GM13977 (cell line): ENCODE data around the gene ZNF655.

Experiments
- DNase-seq: peaks from one replicate; pipeline ENCODE4 v3.0.0; 2012; ENCODE audit warnings: low spot score
- in situ Hi-C: fragments of 300-500 bp; cut with MboI; formaldehyde crosslinking; loops from one replicate; pipeline ENCODE4 v1.12.0; 2022; ENCODE audit warnings: low sequenced_read_pairs, low pct_unique_long_range_greater_than_20kb, mixed read lengths, inconsistent platforms; ENCODE audit not compliant: unreplicated experiment
- TF ChIP-seq, protein P1 (sequence below): IDR thresholded peaks from 2 replicates; pipeline ENCODE4 v1.5.1; 2012; ENCODE audit warnings: mild to moderate bottlenecking, control low read depth; ENCODE audit not compliant: insufficient read depth; ENCODE audit errors: extremely low read depth, missing control alignments

Gene ZNF655

DNA sequence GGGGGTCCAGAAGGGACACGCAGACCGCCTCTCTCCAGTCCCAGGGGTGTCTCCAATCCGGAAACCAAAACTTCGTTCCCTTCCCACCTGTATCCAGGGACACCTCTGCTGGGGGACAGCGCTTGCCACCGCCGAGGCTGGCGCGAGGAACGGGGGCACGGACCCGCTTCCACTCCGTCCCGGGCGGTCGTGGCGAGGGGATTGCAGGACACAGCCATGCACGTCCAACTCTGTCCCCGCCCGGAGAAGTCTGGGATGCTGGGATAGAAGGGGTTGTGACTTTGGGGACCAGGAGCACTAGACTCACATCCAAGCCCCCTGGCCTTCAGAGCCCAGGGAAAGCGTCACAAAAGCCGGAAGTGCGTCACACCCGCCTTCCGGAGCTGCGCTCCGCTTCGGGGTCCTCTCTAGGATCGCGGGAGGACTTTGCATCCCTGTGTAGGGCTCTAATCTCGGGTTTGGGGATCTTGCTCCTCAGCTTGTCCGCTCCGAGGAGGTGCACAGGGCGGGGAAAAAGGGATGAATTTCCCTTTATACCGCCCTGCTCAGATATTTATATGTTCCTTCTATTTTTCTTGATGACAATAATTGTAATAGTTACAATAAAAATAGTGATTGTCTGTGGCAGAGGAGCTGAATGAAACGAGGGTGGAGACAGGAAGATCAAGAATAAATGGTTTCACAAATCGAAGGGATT is 6.5 kb upstream of the ZNF655 start, which contains the start of gene FAM200A:
FAM200A (minus strand) TSS at position 348 of the 697 bp plus-strand sequence. CDS start 3,707 bp downstream, outside the sequence.
- DNase-seq = peak; percentile 93
- TF ChIP-seq, protein P1, sequence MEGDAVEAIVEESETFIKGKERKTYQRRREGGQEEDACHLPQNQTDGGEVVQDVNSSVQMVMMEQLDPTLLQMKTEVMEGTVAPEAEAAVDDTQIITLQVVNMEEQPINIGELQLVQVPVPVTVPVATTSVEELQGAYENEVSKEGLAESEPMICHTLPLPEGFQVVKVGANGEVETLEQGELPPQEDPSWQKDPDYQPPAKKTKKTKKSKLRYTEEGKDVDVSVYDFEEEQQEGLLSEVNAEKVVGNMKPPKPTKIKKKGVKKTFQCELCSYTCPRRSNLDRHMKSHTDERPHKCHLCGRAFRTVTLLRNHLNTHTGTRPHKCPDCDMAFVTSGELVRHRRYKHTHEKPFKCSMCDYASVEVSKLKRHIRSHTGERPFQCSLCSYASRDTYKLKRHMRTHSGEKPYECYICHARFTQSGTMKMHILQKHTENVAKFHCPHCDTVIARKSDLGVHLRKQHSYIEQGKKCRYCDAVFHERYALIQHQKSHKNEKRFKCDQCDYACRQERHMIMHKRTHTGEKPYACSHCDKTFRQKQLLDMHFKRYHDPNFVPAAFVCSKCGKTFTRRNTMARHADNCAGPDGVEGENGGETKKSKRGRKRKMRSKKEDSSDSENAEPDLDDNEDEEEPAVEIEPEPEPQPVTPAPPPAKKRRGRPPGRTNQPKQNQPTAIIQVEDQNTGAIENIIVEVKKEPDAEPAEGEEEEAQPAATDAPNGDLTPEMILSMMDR = no peak
- in situ Hi-C loops = no loop called here

DNA sequence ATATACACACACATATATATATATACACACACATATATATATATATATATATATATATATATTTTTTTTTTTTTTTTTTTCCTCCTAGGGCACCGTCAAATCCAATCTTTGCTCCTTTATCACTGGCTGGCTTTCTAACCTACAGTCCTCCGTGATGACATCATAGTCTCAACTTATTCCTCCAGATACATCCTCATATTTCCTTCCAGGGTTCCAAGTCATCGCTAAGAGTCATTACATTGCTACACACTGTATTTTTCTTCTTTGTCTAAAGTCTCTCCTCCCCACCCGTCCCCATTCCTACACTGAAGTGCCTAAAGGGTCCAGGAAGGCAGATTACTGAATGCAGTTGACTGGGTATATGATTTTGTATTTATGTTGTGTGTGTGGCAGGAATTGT is 5.4 kb upstream of the ZNF655 start:
- TF ChIP-seq, protein P1 = no peak
- in situ Hi-C loops = no loop called here
- no peak for DNase-seq

DNA sequence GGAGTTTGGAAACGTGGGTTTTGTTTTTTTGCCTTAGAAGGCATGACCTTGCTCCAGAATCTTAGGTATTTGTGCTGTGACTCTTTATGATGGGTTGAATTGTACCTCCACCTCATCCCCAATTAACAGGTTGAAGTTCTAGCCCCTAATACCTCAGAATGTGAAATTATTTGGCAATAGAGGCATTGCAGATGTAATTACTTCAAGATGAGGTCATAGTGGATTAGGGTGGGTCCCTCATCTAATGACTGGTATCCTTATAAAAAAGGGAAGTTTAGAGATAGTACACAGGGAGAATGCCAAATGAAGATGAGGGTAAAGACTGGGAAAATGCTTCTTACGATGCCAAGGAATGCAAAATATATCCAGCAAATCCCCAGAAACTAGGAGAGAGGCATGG is 3.5 kb upstream of the ZNF655 start:
- DNase-seq = no peak
- in situ Hi-C loops = no loop called here

DNA sequence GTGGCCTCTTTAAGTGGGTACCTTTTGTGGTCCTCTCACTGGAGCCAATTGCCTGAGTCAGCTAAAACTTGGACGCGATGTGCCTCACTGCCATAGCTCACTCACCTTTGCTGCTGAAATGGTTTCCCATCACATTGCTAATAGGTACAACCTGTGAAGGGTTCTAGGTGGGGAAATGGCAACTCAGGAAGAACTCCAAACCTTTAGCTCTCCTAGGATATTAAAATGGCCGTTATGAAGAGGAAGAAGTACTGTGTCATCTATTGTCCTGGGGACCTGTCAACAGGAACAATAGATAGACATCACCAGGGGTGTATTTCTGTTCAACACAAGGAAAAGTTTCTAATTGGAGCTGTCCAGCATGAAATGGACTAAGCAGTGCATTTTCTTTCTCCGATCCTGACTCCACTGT is 1.2 kb upstream of the ZNF655 start:
- TF ChIP-seq, protein P1 = no peak
- in situ Hi-C loops = no loop called here
- DNase-seq = no peak

More for the DNA sequence above, 3.5 kb upstream of the ZNF655 start:
- TF ChIP-seq, protein P1 = no peak

DNA sequence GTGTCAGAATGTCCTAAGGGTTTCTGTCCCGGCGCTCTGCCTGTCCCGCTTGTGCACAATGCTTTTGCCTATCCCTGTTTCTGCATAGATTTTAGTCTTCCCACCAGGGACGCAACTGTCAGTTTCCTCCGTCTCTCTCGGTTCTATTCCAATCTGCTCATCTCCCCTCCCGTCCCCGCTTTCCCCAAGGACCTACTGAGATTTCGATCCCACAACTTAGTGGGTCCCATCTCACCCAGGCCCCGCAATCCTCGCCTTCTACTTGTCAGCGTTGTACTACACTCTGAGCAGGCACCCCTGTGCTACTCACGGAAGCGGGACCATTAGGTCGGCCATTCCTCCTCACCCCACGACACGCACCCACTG is 519 bp upstream of the ZNF655 start:
- no peak for DNase-seq

DNA sequence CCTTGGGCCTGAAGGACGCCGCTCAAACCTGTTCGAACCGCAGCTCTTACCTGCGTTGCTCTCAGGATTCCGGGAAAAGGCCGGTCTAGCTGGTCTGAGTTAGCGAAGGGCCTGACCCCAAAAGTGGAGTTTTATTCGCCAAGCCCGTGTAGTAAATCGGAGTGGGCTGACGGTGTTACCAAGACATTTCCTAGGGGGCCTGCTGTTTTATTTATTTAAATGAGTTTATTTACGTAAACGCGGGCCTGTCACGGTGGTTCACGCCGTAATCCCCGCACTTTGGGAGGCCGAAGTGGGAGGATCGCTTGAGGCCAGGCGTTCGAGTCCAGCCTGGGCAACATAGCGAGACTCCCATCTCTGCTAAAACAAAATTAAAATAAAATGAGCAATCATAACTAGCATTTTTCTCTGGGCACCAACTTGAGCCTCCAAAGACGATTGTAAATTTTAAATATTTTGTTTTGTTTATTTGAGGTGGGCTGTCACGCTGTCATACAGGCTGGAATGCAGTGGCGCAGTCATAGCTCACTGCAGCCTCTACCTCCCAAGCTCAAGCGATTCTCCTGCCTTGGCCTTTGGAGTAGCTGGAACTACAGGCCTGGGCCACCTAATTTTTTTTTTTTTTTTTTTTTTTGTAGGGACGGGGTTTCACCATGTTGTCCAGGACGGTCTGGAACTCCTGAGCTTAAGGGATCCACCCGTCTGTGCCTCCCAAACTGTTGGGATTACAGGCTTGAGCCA is 903 bp downstream of the ZNF655 start:
- no peak for DNase-seq
- in situ Hi-C loops = no loop called here
- TF ChIP-seq, protein P1 = no peak

More for the DNA sequence above, 519 bp upstream of the ZNF655 start:
- TF ChIP-seq, protein P1 = no peak
- in situ Hi-C loops = no loop called here
